ENCODE data around the gene CCDC14. TPM values are rescaled to one million over a fixed set of nuclear protein-coding genes. Genes with fewer than 3 reads are reported as not detected.
"Not testable (repeated sequence)": the region's sequence is repeated elsewhere in the genome, so short reads cannot be mapped to it uniquely, and the experiment has no call there.

Gene CCDC14
- total RNA-seq, 2 donors from 2014 or later, result 21.5 to 28.5 TPM

DNA sequence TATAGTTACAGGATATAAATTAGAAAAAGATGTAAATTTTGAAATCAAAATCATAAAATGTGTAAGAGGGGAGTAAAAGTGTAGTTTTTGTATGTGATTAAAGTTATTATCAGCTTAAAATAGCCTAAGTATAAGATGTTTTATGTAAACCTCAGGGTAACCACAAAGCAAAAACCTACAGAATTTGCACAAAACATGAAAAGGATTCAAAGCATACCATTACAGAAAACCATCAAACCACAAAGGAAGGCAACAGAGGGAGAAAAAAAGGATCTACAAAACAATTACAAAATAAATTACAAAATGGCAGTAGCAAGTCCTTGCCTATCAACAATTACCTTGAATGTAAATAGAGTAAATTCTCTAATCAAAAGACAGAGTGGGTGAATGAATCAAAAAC, 40.2 kb downstream of the CCDC14 start:
- DNase-seq (ENCODE audit: low spot score), result no peak
- intact Hi-C loops (cut with DNase I), result no loop called here

DNA sequence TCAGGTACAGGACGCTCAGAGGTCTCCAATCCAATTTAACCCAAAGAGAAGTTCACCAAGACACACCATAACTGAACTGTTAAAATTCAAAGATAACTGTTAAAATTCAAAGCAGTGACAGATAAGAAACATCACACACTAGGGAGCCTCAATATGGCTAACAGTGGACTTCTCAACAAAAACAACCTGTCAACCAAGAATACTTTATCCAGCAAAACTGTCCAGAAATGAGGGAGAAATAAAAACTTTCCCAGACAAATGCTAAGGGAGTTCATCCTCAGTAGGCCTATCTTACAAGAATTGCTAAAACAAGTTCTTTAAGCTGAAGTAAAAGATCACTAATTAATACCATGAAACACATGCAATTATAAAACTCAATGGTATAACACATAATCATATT, 40.6 kb downstream of the CCDC14 start:
- no peak for DNase-seq (ENCODE audit: low spot score)
- intact Hi-C loops (cut with DNase I), result no loop called here

DNA sequence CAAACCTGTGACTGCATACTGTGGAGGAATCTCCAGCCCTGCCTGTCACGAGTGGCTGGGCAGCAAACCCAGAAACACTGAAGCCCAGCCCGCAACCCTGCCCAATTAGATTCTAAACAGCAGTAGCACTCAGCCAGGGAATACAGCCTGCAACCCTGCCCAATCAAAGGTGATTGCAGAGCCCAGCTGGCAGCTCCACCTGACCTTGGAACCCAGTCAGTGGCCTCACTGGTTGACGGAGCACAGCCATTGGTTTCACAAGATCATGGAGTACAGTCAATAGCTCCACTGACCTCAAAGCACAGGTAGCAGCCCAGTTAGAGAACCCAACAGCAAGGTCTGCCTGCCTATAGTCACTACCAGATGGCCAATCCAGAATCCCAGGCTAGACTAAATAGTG, 41.7 kb downstream of the CCDC14 start:
- DNase-seq (ENCODE audit: low spot score), result no peak
- intact Hi-C loops (cut with DNase I), result no loop called here

DNA sequence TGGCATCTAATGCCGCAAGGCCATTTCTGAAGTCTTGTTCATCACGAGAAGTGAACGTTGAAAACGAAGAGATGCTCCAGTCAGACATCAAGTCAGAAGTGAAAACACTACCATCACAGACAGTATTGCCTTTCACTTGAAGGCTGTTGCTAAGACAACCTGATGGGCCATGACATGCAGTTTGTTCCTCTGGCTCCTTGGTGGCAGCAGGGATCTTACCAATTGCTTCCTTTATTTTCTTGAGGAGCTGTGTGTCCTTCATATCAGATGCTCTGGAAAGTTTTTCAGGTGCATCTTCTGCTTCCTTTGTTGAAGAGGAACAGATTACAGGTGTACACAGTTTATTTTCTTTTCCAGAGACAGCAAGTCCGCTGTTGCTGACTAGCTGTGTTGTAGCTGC, 46.2 kb downstream of the CCDC14 start:
- intact Hi-C loops (cut with DNase I), result no loop called here
- DNase-seq (ENCODE audit: low spot score), result no peak

DNA sequence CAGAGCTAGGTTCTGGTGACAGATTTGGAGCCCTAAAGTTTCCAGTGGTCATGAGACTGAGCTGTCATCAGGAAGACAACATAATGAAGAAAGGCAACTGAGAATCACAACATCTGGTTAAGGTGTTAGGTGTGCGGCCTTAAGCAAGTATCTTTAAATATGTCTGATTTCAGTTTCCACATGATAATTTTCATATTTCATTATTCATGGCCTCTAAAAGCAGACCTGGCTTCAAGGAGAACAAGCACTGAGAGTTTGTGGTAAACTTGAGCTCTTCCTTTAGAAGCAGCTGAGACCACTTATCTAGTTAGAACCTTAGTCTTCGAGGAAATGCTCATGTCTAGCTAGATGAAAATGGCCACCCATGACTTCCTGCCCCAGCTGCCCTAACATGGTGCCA, 51.2 kb downstream of the CCDC14 start:
- intact Hi-C loops (cut with DNase I), result no loop called here
- DNase-seq (ENCODE audit: low spot score), result no peak

DNA sequence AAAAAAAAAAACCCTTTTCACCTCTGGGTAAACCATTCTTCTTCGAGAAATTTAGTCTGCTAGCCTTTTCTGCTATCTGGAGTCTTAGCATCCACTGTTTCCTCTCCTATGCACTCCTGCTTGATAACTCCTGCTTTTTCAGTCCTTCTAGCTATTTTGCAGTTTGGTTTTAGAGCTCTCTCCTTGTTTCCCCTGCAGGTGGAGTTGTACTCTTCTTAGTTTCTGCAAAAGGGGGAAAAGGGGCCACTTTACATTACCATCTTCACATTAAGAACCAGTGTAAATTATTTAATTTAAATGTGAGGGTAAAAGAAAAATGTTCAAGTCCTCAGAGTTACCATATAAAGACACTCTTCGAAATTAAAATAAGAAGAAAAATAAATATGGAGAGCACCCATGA, 53.3 kb downstream of the CCDC14 start:
- DNase-seq (ENCODE audit: low spot score), result no peak
- intact Hi-C loops (cut with DNase I), result no loop called here

DNA sequence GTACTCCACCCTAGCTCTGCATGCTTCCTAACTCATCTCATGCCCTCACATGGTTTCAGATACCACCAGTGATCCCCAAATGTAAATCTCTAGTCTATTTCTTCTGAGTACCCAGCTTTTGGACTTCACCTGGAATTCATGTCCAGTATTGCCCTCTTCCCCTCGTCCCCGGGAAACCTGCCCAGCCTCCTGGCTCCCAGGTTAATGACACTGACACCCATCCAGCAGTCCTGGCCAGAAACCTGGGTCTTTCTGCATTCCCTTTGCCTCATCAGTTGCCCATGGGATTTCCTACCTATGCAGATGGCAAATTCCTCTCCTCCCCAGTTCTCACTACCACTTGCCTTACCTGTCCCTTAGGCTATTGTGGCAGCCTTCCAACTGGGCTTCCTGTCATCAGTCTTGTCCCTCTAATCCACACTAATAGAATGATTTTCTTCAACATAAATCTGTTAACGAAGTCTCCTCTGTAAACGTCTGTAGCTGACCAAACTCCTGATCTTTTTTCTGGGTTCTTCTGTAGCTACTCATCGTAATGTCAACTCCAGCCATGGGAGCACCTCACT, 61.6 kb downstream of the CCDC14 start:
- DNase-seq (ENCODE audit: low spot score), result no peak
- intact Hi-C loops (cut with DNase I), result no loop called here

DNA sequence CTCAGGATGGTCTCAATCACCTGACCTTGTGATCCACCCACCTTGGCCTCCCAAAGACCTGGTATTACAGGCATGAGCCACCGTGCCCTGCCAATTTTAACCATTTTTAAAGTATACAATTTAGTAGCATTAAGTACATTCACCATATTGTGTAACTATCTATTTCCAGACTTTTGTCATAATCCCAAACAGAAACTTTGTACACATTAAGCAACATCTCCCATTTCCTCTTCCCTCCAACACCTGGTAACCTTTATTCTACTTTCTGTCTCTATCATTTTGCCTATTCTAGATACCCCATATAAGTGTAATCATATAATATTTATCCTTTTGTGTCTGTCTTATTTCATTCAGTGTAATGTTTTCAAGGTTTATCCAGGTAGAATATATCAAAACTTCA, 68.0 kb downstream of the CCDC14 start:
- no peak for DNase-seq (ENCODE audit: low spot score)
- intact Hi-C loops (cut with DNase I), result no loop called here

DNA sequence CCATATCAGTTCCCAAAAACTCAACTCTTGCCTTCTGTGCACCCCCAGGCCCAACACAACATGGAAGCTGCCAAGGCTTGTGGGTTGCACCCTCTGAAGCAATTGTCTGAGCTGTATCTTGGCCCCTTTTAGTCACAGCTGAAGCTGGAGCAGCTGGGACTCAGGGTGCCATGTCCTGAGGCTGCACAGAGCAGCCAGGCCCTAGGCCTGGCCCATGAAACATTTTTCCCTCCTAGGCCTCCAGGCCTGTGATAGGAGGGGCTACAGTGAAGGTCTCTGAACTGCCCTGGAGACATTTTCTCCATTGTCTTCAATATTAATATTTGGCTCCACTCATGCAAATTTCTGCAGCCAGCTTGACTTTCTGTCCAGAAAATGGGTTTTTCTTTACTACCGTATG, 68.8 kb downstream of the CCDC14 start:
- no peak for DNase-seq (ENCODE audit: low spot score)
- intact Hi-C loops (cut with DNase I), result no loop called here

DNA sequence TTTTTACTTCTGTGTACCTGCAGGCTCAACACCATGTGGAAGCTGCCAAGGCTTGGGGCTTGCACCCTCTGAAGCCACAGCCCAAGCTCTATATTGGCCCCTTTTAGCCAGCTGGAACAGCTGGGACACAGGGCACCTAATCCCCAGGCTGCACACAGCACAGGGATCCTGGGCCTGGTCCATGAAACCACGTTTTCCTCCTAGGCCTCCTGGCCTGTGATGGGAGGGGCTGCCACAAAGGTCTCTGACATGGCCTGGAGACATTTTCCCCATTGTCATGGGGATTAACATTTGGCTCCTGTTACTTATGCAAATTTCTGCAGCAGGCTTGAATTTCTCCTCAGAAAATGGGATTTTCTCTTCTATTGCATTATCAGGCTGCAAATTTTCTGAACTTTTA, 70.0 kb downstream of the CCDC14 start:
- DNase-seq (ENCODE audit: low spot score); intact Hi-C loops (cut with DNase I): not testable (repeated sequence)

DNA sequence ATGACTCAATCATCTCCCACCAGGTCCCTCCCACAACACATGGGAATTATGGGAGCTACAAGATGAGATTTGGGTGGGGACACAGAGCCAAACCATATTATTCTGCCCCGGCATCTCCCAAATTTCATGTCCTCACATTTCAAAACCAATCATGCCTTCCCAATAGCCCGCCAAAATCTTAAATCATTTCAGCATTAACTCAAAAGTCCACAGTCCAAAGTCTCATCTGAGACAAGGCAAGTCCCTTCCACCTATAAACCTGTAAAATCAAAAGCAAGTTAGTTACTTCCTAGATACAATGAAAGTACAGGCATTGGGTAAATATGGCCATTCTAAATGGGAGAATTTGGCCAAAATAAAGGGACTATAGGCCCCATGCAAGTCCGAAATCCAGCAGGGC, 70.9 kb downstream of the CCDC14 start:
- DNase-seq (ENCODE audit: low spot score); intact Hi-C loops (cut with DNase I): not testable (repeated sequence)

DNA sequence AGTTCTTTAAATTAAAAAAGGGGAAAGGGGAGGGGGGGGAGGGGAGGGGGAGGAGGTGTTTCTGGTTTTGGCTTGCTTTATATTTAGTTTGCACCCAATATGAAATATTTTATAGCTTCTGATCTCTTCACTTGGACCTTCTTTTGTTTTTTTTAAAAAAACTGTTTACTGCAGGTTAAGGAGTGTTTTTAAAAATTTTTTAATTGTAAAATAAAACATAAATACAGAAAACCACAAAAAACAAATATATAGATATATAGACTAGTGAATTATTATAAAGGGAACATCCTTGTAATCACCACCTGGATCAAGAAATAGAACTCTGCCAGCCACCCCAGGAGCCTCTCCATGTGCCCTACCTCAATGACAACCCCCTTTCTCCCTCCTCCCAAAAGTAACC, 76.0 kb downstream of the CCDC14 start:
- DNase-seq (ENCODE audit: low spot score), result no peak
- intact Hi-C loops (cut with DNase I), result no loop called here

DNA sequence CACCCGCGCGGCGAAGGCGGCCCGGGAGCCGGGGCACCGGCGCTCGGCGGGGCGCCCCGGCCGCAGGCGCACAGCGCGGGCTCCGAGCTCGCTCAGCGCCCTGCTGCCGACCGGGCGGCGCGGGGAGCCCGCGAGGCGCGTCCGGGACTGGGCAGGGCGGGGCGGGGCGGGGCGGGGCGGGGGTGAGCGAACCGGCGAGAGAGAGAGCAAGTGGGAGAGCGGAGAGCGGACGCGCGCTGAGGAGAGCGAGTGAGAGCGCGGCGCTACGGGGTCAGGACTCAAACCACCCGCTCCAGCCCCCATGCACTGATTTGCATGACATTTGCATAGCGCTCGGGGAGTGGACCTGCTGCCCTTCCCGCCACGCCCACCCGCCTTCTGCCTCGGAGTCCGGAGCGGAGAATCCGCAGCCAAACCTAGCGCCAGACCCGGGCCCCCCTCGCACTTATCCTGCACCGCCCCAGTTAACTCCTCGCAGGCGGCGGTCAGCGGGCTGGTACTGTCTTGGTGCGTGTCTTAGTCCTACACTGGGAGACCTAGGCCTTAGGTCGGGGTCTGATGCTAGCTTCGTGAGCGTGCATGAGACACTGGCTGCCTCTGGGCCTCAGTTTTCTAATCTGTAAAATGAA, 76.7 kb downstream of the CCDC14 start, which contains the start of gene MYLK:
TSS of gene MYLK (minus strand) at position 130 of the 629 bp plus-strand sequence. CDS start 90,491 bp downstream, outside the sequence.
- intact Hi-C loops (cut with DNase I), result no loop called here
- peak; percentile 89 for DNase-seq (ENCODE audit: low spot score)

DNA sequence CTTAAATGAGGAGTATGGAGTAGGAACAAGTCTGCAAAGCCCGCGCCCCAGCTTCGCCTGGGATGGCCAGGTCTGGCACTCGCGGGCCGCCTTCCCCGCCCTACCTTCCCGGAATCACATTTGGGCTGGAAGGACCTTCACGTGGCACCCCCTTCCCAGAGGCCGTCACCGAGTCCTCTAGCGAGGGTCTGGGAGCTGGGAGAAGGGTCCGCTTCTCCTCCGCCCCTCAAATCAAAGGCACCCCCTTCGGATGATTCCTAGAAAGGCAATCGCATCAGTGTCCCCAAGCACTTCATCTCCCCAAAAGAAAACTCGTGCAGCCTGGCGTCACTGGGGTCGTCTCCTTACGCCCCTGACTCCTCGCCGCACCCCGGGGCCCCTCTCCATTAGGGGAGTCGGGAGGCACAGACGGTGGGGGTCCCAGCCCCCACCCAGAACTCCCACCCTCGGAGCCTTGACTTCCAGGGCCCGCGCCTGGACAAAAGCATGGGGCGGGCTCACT, 77.3 kb downstream of the CCDC14 start:
- peak; percentile 81 for DNase-seq (ENCODE audit: low spot score)
- intact Hi-C loops (cut with DNase I), result no loop called here

DNA sequence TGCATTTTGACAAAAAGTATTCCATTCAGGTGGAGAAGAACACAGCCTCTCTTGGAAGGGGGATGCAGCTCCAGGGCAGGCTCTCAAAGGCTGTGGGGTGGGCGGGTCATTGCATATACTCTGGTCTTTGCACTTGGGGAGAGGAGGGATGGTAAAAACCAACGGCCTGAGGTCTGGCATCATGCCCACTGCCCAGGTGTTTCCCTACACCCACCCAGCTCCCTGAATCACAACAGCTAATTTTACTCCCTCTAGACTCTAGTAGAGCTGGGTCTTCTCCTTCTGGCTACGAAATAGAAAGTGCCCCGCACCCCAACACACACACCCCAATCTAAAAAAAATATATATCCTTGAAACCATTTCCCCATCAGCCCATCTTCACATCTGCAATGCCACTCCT, 77.9 kb downstream of the CCDC14 start:
- DNase-seq (ENCODE audit: low spot score), result no peak
- intact Hi-C loops (cut with DNase I), result no loop called here

DNA sequence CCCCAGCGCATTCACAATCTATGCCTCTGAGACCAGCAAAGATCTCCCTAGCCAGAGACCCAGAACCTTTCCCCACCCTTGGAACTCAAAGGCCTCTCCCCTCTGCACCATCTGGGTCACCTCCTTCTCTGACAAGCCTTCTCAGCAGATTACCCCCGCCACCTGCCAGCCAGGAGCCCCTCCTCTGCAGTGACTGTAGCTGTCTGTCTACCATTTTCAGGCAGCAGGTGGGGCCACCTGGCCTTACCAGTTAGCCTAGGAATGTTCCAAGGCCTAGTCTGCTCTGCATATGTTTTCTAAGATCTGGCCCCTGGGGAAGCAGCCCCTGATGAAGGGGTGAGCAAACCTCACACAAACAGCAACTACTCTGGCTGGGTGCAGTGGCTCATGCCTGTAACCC, 79.3 kb downstream of the CCDC14 start:
- intact Hi-C loops (cut with DNase I), result no loop called here
- DNase-seq (ENCODE audit: low spot score), result no peak

DNA sequence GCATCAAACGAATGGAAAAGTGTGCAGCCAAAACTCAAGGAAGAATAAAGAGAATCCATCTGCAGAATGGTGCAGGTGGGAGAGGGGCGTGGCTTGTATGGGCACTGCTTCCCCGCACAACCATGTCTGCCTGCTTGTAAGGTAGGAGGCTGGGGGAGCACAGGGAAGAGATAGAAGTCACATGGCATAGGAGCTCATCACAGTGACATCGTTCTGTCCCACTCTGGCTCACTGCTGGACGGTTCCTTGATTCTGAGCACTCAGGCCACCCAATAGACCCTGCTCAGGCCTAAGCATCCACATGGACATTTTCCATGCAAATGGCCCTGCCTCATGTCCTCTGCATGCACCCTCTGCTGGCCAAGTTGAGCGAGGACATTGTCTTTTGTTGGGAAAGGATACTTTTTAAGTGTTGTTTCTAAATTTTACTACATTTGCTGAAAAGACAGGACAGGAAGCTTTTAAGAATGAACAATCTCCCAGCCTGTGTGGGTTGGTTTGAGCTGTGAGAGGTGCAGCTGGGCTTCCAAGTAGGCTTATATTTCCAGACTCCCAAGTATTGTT, 79.9 kb downstream of the CCDC14 start:
- DNase-seq (ENCODE audit: low spot score), result no peak

DNA sequence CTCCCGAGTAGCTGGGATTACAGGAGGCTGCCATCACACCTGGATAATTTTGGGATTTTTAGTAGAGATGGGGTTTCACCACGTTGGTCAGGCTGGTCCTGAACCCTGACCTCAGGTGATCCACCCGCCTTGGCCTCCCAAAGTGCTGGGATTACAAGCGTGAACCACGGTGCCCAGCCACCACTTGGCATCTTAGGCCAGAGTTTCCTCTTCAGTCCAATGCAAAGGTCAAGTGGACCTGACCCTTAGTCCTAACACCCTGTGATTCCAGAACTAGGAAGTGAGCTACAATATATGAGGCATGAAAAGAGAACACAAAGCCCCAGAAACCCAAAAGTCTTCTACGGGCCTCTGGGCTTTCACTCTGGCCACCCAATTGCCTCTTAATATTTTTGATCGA, 82.2 kb downstream of the CCDC14 start:
- DNase-seq (ENCODE audit: low spot score), result no peak
- intact Hi-C loops (cut with DNase I), result no loop called here

More for the DNA sequence above, 79.9 kb downstream of the CCDC14 start:
- intact Hi-C loops (cut with DNase I), result no loop called here

DNA sequence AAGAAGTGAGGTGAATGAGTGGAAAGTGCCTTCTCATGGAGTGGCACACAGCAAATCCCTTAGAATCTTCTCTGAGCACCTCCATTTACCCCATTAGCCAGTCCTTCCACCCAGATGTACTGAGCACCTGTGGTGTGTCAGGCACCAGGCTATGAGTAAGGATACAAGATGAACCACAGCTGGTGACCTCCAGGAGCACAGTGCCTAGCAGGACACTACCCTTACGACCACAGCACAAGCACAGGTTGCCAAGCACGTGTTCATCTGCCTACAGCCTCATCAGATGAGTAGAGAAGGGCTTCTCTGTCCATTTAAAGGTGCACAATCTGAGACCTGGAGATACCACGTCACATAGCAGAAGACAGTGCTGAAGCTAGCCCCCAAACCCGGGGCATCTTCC, 83.1 kb downstream of the CCDC14 start:
- intact Hi-C loops (cut with DNase I), result no loop called here

DNA sequence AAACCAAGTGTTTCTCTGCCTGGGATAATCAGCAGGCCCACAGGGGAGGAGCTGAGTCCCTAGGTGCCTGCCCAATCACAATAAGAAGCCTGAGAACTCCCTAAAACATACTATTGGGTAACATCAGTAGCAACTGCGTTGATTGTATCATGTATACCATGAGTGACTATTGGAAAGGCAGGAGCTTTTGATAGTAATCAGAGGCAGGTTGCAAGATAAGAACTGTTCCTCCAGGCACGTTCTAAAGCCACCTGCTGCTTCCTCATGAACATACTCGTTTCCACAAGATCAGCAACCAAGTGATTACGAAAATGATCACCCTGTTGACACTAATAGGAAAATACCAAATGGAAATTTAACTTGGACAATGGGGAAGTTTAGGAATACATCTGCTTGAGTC, 83.6 kb downstream of the CCDC14 start:
- DNase-seq (ENCODE audit: low spot score), result no peak
- intact Hi-C loops (cut with DNase I), result no loop called here

More for the DNA sequence above, 83.1 kb downstream of the CCDC14 start:
- DNase-seq (ENCODE audit: low spot score), result no peak

DNA sequence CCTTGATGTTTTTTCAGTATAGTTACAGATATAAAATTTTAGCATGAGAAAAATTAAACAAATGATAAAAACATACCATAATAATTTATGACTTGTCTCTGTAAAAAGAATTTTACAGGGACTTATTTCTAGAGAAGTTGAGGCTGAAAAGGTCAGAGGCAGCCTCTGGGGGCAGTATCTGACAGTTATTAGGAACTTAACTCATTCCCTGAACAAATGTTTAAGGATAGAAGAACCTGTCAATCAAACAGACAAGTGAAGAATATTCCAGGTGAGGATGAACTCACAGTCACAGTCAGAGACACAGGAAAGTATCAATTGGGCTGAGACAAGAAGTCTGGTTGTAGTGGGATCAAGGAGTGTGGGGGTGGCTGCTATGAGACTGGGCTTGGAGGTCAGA, 84.2 kb downstream of the CCDC14 start:
- intact Hi-C loops (cut with DNase I), result no loop called here
- DNase-seq (ENCODE audit: low spot score), result no peak

Data from posterior vena cava (tissue), 2 donors.